Measurements from ENCODE around the gene MAPKAP1.

The MAPKAP1 gene

DNA sequence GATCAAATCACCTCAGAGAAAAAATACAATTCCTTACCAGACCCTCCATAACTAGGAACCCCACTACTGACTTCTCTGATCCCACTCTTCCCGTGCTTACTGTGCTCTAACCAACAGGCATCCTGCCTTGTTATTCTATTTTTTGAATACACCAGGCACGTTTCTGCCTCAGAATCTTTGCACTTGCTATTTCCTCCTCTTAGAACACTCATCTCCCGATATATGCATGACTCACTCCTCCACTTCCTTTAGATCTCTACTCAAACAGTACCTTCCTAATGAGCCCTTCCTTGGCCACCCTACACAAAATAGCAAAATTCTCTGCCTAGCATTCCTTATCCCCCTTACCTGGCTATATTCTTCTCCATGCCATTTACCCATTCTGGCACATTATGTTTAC is 43.9 kb downstream of the MAPKAP1 start:
- H3K27ac ChIP-seq = no peak overlapping the region
- TF ChIP-seq ZFX (IDR thresholded peaks at IDR 0.05) (no peak), CTCF (conservative IDR thresholded peaks at IDR 0.05) (no peak)

GRCh38 chr9:125660557-125660956 is 46.5 kb downstream of the MAPKAP1 start:
- TF ChIP-seq CTCF (conservative IDR thresholded peaks at IDR 0.05) (no peak), ZFX (IDR thresholded peaks at IDR 0.05) (no peak)
- H3K27ac ChIP-seq = no peak overlapping the region

GRCh38 chr9:125659954-125660353 is 47.1 kb downstream of the MAPKAP1 start:
- H3K27ac ChIP-seq = no peak overlapping the region
- no peak for TF ChIP-seq CTCF (conservative IDR thresholded peaks at IDR 0.05)

- TF ChIP-seq CTCF (conservative IDR thresholded peaks at IDR 0.05) = no peak
- no peak for TF ChIP-seq ZFX (IDR thresholded peaks at IDR 0.05)
- no peak overlapping the region for H3K27ac ChIP-seq
These were observed 47.7 kb downstream of the MAPKAP1 start for GRCh38 chr9:125659201-125659840.

GRCh38 chr9:125656560-125656959 is 50.4 kb downstream of the MAPKAP1 start:
- no peak overlapping the region for H3K27ac ChIP-seq
- no peak for TF ChIP-seq CTCF (conservative IDR thresholded peaks at IDR 0.05)
- no peak for TF ChIP-seq ZFX (IDR thresholded peaks at IDR 0.05)

- no peak overlapping the region for H3K27ac ChIP-seq
- TF ChIP-seq ZFX (IDR thresholded peaks at IDR 0.05) = no peak
- no peak for TF ChIP-seq CTCF (conservative IDR thresholded peaks at IDR 0.05)
These were observed 51.2 kb downstream of the MAPKAP1 start for GRCh38 chr9:125655691-125656410.

- TF ChIP-seq ZFX (IDR thresholded peaks at IDR 0.05) (no peak), CTCF (conservative IDR thresholded peaks at IDR 0.05) (no peak)
- H3K27ac ChIP-seq = no peak overlapping the region
These were observed 51.9 kb downstream of the MAPKAP1 start for GRCh38 chr9:125655066-125655633.

Data from C4-2B (cell line).